GM19438 (cell line): ENCODE measurements around the gene TMEM200A.

Experiments
- ATAC-seq: cut with Tn5 transposase; IDR thresholded peaks from one replicate; pipeline ENCODE4 v1.9.1; 2021; ENCODE audit warnings: low read depth; ENCODE audit not compliant: unreplicated experiment

TMEM200A gene

GRCh38 chr6:130376936-130377335 is 11.1 kb downstream of the TMEM200A start:
- ATAC-seq: no peak

GRCh38 chr6:130377371-130377770 is 11.6 kb downstream of the TMEM200A start:
- ATAC-seq: no peak

GRCh38 chr6:130377915-130378314 is 12.1 kb downstream of the TMEM200A start:
- no peak for ATAC-seq

GRCh38 chr6:130379223-130379622 is 13.4 kb downstream of the TMEM200A start:
- ATAC-seq: no peak

DNA sequence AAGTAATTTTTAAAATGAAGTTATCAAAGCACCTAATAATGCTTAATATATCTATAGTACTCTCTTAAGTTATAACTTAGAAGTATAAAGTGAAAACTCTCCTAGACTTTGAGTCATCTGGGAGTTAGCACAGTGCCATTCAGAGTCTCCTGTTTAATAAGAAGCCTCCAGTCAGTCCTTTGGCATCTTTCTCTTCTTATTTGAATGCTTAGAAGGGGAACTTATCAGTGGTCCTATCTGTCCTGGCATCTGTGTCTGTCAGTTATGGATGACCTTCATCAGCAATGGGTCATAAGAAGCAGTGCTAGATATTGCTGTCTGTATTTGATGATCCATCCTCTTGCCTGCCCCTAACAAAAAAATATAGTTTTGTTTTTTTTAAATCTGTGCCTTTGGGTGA is 15.2 kb downstream of the TMEM200A start:
- ATAC-seq: no peak

DNA sequence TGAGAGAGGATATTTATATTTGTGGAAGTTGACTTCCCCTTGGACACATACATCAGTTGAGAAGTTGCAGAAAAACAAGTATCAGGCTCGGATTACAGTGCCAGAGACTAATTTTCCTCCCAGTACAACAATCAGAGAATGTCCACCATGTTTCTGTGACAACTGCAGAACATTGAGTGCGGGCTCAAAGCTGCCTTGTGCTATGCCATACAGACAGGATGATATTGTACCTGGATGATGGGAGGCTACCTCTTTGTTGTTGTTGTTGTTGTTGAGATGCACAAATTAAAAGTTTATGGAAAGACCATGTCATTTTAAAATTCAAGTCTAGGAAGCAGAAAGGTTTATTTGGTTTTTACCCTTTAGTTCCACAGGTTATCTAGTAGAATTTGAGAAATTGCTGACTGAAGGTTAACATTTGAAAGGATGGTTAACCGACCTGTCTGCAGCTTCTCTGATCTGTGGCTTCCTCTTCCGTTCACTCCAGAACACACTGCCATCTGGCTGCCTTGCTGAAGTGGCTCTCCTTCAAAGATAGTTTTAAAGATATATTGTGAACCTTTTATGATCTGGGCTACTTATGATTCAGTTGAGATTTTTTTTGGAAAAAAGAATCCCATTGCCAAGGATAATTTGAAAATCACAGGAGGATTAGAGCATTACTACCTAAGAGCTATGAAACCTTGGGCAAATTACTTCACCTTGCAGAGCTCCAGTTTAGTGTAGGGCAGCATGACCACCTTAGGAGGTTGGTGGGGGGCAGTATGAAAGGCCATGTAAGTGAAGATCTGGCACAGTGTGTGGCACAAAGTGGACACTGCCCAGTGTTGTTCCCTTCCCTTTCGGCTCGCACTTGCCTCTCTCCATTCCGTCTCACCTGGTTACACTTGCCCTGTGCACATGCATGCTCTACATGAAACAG is 15.9 kb downstream of the TMEM200A start:
- ATAC-seq: peak; percentile 89

DNA sequence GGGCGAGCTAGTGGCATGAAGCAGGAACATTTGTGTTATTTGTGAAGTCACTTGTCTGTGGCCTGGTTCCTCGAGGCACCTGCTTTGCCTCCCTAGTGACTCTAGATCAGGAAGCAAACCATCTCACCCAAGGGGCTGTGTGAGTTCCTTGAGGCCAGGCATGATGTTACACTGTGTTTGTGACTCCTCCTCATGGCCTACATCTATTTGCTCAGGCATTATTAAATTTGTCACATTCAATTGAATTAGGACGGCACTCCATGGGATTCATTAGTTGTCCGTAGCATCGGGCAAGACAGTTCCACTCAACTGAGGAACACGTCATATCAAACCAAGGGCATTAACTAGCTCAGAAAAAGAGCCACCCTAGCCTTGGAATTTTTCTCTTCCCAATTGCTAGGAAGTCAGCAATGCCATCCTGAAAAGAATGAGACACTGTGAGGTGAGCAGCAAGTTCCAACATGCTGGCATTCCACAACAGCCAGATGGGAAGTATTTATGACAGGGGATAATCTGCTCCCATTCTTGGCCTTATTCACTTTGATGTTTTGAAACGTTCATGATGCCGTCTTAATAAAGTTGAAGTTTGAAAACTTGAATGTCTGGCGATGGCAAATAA is 17.2 kb downstream of the TMEM200A start:
- no peak for ATAC-seq

DNA sequence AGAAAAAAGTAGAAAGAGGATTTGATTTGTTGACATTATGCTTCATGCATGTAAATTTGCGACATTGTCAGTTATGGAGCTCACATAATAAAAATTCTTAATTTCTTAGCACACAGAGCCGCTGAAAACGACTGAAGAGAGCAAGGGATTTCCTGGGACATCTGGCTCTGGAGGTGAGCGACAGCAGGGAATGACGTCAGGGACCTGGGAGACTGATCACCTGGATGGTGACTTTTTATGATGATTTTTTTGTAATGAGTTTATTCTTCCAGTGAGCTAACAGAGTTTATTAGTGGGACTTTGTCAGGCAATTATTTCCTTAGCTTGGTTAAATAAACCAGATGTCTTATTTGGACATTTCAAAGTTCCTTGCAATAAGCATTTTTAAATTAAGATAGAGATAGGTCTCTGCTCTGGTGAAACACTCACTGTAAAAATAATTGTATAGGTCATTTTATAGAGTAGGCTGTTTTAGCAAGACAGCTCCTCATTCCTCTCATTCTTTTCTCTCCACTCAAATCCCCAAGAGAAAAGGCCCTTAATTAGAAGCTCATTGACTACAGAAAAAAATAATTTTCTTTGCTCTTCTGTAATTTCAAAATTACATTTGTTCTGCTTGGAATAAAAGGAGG is 19.4 kb downstream of the TMEM200A start:
- no peak for ATAC-seq

- no peak for ATAC-seq
Observed at GRCh38 chr6:130389142-130389541, 23.3 kb downstream of the TMEM200A start.

DNA sequence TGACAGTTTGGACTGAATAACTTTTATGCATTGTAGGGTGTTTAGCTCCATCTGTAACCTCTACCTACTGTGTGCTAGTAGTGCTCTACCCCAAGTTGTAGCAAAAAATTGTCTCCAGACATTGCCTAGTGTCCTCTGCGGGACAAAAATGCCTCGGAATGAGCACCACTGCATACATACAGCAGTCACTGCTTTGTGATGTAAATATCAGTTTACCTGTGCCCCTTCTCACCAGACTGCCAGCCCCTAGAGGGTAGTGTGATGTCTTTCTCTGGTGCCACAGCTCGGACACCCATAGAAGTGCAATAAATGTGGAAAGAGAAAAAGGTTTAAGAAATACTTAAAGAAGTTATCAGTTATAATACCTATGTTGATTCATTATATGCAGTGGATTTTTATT is 25.1 kb downstream of the TMEM200A start:
- ATAC-seq: no peak

DNA sequence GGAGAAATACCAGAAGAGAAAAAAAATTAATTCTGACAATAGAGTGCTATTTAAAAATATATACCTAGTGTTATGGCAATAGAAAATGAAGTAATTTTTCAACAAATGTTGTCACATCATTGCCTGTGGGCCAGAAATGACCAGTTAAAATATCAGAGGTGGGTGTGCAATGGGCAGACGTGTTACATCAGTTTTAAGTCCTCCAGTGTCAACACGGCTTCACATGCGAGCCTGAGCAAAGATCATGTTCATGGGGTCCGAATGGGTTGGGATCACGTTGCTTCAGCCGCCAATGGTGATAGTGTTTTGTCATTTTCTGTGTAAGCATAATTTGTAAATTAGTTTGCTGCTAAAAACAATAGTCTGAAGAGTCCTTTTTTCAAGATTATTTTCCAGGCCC is 27.5 kb downstream of the TMEM200A start:
- no peak for ATAC-seq

DNA sequence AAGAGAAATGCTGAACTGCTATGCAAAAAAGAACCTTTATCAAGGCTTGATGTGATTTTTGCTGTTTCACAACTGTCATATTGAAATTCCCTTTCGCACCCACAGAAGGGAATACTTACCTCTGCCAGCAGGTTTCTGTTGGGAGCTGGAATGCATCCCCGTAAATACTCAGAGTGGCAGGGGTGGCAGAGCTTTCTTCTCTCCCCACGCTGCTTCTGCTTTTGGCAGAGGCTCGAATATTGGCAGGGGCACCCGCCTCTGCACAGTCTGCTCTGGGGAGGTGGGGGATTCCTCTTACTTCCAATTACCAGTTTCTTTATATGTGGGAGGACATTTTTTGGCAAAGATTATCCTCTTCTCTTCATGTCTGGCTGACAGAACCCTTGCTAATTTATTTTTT is 28.4 kb downstream of the TMEM200A start:
- no peak for ATAC-seq

DNA sequence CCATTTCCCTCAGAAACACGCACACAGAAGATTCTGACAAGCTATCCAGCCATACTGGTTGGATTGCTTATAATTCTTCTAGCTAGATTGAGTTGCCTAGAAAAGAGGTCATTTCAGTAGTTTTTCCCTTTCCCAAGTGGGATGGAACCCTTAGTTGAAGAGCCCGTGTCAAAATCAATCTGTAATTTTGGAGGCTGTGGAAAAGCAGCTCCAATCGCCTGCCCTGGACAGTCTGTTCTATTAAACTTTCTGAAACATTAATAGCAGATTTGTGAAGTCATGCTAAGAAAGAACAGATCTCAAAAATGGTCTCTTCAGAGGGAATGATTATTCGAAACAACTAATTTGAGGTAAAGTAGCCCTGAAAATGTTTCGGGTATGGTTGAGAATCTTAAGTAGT is 29.3 kb downstream of the TMEM200A start:
- no peak for ATAC-seq

DNA sequence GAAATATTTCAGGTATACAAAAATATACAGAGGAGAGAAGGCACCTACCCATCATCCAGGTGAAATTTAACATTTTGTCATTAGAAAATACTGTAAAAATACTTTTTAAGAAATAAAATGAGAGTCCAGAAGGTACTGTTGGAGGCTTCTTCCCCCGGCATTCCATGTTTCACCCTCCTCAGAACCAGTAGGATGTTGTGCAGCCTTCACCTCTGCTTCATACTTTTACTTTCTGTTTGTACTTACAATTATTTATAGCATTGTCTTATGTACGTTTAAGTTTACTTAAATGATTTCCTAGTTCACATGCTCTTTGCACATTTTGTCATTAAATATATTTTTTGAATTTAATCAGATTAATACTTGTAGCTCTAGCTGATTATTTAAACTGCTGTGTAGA is 30.9 kb downstream of the TMEM200A start:
- no peak for ATAC-seq

DNA sequence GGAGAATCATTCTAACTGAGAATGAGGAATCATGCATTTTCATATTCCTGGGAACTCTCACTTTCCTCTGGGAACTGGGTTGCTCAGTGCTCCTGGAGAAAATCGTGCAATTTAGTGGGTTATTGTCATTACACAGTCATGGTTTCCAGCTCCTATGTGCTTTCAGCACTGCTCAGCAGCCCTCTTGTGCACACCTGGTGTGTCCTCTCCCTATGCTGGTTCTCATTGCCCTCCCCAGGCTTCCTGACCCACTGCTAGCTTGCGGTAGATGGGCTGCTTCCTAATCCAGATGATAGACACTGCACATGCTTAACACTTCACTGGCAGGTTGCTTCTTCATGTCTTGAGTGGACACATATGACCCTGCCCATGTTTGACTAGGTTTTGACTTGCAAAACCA is 39.7 kb downstream of the TMEM200A start:
- no peak for ATAC-seq

DNA sequence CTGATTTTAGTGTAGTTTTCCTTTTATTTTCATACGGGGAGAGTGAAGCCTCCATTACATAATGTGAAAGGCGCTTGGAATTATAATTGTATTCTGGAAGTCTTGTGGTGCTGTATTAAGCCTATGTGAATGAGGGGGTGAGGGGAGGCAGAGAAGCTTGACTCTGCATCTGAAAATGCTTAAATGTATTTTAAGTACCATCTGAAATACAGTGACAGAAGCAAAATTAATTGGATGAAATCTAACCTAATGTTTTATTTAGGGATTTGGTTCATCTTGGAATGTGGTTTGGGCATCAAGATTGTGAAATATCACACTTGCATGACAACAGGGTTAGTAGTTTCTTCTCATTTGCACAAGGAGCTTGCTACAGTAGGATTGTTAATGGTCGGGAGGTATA is 41.2 kb downstream of the TMEM200A start:
- no peak for ATAC-seq

DNA sequence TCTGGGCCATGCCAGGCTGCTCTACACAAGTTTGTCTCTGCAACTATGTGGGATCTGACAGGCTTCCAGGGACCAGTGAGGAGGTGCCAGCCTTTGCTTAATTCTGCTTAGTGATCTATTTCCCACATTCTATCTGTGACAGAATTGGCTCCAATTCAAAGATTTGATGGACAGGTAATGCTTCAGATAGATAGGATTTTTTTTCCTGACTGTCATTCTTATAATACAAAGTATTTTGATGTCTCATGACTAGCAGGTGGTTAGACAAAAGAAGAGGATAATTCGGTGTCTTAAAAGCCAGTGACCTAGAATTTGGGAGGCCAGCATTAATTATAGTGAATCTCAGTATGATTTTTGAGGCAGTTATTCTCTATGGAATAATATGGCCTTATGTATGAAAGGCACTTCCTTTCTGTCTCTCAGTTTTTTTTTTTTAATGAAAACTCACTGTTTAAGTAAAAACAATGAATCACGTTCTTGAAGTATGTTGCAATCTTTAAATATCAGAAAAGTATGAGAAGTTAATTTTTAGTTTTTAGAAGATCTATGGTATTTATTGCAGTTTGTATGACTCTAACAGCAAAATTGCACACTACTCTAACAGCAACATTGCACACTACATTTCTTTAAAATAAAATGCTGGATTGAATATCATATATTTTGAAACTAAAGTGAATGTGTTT is 43.7 kb downstream of the TMEM200A start:
- no peak for ATAC-seq

DNA sequence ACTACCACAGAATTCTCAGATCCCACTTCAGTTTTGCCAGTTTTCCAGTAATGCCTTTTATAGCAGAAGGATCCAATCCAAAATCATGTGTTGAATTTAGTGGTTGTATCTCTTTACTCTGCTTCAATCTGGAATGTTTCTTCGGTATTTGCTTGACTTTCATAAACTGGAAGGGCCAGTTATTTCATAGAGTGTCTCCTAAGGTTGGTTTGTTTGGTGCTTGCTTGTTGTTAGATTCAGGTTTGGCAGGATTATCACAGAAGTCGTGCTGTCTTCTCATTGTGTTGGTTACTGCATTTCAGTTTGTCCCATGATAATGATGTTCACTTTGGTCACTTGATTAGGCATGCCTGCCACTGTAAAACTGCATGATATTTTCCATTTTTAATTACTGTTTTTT is 45.7 kb downstream of the TMEM200A start:
- ATAC-seq: no peak

DNA sequence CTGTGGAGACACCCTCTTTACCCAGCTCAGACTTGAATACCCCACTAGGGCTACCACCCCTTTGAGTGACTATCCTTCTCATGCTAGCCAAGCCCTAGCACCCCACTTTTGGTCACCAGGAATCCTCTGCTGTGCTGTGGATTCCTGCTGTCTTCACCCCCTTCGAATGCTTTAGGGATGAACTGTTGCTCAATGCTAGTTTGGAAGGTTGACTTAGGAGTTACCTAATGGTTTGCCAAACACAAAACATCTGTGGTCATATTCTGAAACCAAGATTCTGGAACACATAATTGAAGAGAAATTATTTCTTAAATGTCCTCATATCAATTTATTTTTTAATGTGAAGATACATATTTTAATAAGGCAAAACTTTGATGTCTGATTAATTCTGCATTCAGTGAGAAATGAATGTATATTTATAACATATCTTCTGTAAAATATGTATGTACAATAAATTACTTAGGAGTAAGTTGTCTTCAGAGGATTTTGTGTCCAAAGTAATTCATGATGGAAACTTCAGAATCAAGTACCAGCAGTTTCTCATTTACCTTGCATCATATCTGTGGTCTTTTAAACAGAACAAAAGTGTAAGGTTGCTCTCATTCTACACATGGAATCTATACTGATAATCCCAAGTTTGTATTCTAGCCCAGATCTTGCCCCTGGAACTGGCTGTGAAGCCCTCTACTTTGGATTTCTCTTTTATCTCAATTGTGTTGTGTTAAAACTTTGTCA is 46.9 kb downstream of the TMEM200A start:
- ATAC-seq: no peak

DNA sequence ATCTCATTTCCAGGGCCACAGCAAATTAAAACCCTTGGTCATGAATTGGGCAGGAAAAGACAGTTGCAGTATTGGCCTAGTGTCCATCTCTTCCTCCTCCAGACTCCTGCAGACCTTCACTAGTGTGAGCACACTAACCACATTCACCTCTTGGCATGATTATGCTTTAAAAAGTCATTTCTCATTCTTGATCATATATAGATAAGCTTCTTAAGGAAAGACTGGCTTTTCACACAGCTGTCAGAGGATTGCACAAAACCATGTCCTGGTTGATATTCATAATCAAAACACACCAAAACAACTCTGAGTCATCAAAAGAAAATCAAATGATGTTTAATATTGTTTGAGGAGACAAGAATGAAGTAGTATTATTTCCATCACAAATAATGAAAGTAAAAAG is 52.1 kb downstream of the TMEM200A start:
- ATAC-seq: no peak
